ENCODE measurements around the gene USP34.

Gene USP34

GRCh38 chr2:61368687-61369665 lies 101.9 kb downstream of the USP34 start:
- no peak for DNase-seq (ENCODE audit: low spot score)

- DNase-seq (ENCODE audit: low spot score) = no peak
Measured at GRCh38 chr2:61367177-61367576, 103.7 kb downstream of the USP34 start.

- no peak for DNase-seq (ENCODE audit: low spot score)
Measured at GRCh38 chr2:61363580-61363979, 107.3 kb downstream of the USP34 start.

GRCh38 chr2:61362873-61363272 lies 108.0 kb downstream of the USP34 start:
- DNase-seq (ENCODE audit: low spot score) = no peak

- DNase-seq (ENCODE audit: low spot score) = no peak
Measured at GRCh38 chr2:61361068-61361467, 109.8 kb downstream of the USP34 start.

- no peak for DNase-seq (ENCODE audit: low spot score)
Measured at GRCh38 chr2:61359058-61359457, 111.8 kb downstream of the USP34 start.

- DNase-seq (ENCODE audit: low spot score) = no peak
Measured at GRCh38 chr2:61357681-61358080, 113.2 kb downstream of the USP34 start.

GRCh38 chr2:61356958-61357350 lies 113.9 kb downstream of the USP34 start:
- DNase-seq (ENCODE audit: low spot score) = no peak

- no peak for DNase-seq (ENCODE audit: low spot score)
Measured at GRCh38 chr2:61356261-61356957, 114.5 kb downstream of the USP34 start.

- DNase-seq (ENCODE audit: low spot score) = no peak
Measured at GRCh38 chr2:61354543-61355197, 116.2 kb downstream of the USP34 start.

GRCh38 chr2:61353909-61354308 lies 117.0 kb downstream of the USP34 start:
- no peak for DNase-seq (ENCODE audit: low spot score)

GRCh38 chr2:61350777-61351176 lies 120.1 kb downstream of the USP34 start:
- DNase-seq (ENCODE audit: low spot score) = no peak

- no peak for DNase-seq (ENCODE audit: low spot score)
Measured at GRCh38 chr2:61343141-61343540, 127.7 kb downstream of the USP34 start.

GRCh38 chr2:61340242-61340641 lies 130.6 kb downstream of the USP34 start:
- no peak for DNase-seq (ENCODE audit: low spot score)

GRCh38 chr2:61338447-61338846 lies 132.4 kb downstream of the USP34 start:
- no peak for DNase-seq (ENCODE audit: low spot score)

- no peak for DNase-seq (ENCODE audit: low spot score)
Measured at GRCh38 chr2:61335187-61335586, 135.7 kb downstream of the USP34 start.

- no peak for DNase-seq (ENCODE audit: low spot score)
Measured at GRCh38 chr2:61334466-61334865, 136.4 kb downstream of the USP34 start.

- no peak for DNase-seq (ENCODE audit: low spot score)
Measured at GRCh38 chr2:61328707-61329251, 142.1 kb downstream of the USP34 start.

- no peak for DNase-seq (ENCODE audit: low spot score)
Measured at GRCh38 chr2:61327173-61327572, 143.7 kb downstream of the USP34 start.

- DNase-seq (ENCODE audit: low spot score) = no peak
Measured at GRCh38 chr2:61326423-61326822, 144.5 kb downstream of the USP34 start.

GRCh38 chr2:61320181-61320580 lies 150.7 kb downstream of the USP34 start:
- no peak for DNase-seq (ENCODE audit: low spot score)

GRCh38 chr2:61318553-61318952 lies 152.3 kb downstream of the USP34 start:
- DNase-seq (ENCODE audit: low spot score) = no peak

Measured in CD4-positive, alpha-beta T cell treated with Interleukin-6 at 100 ng/mL for 8 hours (primary cell).